ENCODE measurements around the gene MICB.

- no peak for TF ChIP-seq USF2 (CRISPR knock-in tag; IDR thresholded peaks at IDR 0.05)
- TF ChIP-seq HMGXB4 (CRISPR knock-in tag; IDR thresholded peaks at IDR 0.05): no peak
- TF ChIP-seq ZNF138 (CRISPR knock-in tag; conservative IDR thresholded peaks at IDR 0.05): no peak
- no peak for TF ChIP-seq USF1 (CRISPR knock-in tag; IDR thresholded peaks at IDR 0.05)
- TF ChIP-seq HMGA2 (CRISPR knock-in tag; IDR thresholded peaks at IDR 0.05): no peak
- TF ChIP-seq CTCF (IDR thresholded peaks at IDR 0.05): no peak
- TF ChIP-seq MYBL2 (CRISPR knock-in tag; IDR thresholded peaks at IDR 0.05): no peak
- no peak for TF ChIP-seq ZNF512 (CRISPR knock-in tag; IDR thresholded peaks at IDR 0.05; ENCODE audit: borderline replicate concordance)
- TF ChIP-seq TEAD4 (CRISPR knock-in tag; IDR thresholded peaks at IDR 0.05): no peak
Observed at GRCh38 chr6:31483392-31483791, 14.6 kb upstream of the MICB start.
